GM18508 (cell line): Measurements from ENCODE around the gene ADAMTS1.
"Not testable (repeated sequence)": the region's sequence is repeated elsewhere in the genome, so short reads cannot be mapped to it uniquely, and the experiment has no call there.

Experiments used
- ATAC-seq: cut with Tn5 transposase; IDR thresholded peaks from one replicate; pipeline ENCODE4 v1.9.1; 2021; ENCODE audit warnings: moderate number of reproducible peaks; ENCODE audit not compliant: insufficient read depth, unreplicated experiment

Gene ADAMTS1

DNA sequence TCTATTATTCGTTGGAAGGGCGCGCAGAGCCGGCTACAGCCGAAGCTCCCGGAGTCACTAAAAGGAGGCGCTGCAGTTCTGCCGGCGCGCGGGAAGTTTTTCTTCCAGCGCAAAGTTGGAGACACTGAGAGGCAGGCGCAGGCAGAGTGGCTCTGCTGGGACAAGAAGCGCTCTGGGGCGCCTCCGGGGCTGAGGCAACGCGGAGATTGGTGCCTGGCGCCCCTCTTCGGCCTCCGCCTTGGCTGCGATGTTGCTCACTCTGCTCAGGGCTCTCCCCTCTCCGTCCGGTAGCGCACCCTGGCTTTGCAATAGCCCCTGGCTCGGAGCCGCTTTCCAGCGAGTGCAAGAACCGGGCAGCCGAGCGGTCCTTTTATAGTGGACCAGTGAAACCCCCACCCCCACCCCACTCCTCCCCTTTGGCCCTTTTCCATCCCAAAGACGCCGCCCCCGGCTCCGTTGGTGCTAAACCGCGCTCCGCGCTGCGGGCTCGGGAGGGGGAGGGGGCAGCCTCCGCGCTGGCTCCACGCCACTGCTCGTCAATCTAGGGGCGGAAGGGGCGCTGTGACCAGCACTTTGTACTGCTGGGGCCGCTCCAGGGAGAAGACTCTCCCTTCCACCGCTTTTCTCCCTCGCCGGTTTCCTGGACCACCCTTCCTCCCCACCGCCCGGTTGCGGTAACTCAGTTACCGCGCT is at the start of gene ADAMTS1:
Gene ADAMTS1, minus strand, starts transcription at position 344 of the 693 bp plus-strand sequence. CDS start 455 bp downstream, outside the sequence.
- no peak for ATAC-seq

DNA sequence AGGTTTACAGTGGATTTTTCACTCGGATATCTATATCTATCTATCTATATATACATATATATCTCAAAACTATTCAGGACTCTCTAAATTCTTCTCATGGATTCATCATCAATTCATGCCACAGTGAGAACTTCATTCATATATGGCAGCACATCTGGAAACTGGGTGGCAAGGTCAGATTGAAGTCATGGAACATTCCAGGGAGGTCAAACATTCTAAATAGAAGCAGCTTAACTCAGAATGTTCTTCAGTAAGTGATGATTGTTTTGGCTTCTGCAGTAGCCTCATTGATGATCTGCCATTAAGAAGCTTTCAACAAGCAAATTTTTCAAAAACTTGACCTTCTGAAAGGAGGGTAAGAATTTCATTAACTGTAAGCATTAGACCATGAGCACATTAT is 46.9 kb upstream of the ADAMTS1 start:
- ATAC-seq: no peak

GRCh38 chr21:26888931-26889330 is 43.7 kb upstream of the ADAMTS1 start:
- no peak for ATAC-seq

DNA sequence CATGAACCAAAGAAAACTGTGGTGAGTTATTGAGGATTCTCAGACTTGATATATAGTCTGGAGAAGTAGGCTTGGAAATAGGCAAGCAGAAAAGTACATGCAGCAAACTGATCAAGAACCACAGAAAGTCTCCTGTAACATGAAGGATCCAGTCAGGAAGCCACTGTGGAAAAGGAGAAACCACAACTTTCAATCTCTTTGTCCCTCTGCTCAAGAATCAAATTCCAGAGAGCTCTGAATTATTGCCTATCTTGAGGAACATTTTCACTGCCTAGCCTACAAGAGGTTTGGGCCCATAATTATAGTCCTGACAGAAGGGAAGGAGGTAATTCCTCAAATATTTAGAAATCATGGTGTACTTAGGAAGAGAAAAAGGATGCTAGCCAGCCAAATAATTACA is 43.0 kb upstream of the ADAMTS1 start:
- no peak for ATAC-seq

DNA sequence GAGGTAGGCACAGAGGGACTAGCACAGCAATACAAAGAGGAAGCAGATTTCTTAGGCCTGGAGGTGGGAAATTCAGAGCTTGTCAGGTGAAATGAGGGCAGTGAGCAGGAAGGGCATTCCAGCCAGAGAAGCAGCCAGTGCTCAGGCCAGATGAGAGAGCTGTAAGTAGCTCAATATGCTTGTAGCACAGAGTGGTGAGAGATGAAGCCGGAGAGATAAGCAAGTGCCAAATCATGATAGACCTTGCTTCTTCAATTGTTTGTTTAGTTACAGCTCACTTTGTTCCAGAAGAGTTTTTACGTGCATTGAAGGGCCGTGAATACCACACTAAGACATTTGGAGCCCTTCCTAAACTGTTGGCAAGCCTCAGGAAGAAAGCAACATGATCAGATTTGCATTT is 42.0 kb upstream of the ADAMTS1 start:
- no peak for ATAC-seq

- no peak for ATAC-seq
These were observed 39.2 kb upstream of the ADAMTS1 start for GRCh38 chr21:26884436-26884835.

GRCh38 chr21:26883768-26884167 is 38.6 kb upstream of the ADAMTS1 start:
- ATAC-seq: no peak

DNA sequence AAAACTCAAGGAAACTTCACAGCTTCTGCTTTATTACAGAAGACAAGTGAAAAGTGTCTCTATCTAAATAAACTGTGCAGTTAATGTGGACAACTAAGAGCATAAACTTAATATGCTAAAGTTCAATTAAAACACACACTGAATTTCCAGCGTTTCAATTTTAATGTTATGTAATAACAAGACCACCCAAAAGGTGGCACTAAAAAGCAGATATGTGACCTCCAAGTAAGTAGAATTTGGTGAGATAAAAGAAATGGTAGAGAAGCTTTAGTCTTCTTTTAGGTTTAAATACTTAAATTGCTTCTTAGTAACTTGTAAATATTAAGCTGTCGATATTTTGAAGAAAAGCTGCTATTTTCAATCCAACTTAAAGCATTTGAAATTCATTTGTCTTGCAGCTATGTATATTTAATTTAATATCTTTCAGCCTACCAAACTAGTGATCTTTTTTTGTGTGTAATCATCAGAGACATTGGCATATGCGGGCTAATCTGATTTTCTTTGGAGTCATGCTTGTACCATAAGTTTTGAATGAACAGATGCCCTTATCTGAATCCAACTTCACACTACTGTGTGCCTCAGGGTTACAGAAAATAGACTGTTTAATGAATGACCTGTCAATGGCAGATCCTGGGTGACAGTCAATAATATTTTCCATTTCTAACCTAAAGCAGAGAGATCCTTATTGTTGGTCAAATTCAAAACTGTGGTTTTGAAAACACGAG is 36.5 kb upstream of the ADAMTS1 start:
- ATAC-seq: no peak

GRCh38 chr21:26877018-26877417 is 31.8 kb upstream of the ADAMTS1 start:
- no peak for ATAC-seq

DNA sequence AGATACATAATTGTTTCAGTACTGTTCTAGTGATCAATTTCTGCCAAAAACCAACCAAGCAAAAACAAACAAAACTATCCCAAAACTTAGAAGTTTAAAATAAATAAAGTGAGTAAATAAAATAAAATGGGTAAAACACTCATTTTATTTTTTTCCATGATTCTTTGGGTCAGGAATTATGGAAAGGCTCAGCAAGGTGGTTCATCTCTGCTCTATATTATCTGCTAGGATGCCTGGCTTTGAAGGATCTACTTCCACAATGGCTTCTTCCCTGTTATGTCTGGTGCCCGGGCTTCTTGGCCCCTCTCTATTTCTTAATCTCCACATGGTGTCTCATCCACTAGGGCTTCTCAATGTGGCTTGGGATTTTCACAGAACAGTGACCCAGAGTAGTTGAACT is 29.1 kb upstream of the ADAMTS1 start:
- no peak for ATAC-seq

DNA sequence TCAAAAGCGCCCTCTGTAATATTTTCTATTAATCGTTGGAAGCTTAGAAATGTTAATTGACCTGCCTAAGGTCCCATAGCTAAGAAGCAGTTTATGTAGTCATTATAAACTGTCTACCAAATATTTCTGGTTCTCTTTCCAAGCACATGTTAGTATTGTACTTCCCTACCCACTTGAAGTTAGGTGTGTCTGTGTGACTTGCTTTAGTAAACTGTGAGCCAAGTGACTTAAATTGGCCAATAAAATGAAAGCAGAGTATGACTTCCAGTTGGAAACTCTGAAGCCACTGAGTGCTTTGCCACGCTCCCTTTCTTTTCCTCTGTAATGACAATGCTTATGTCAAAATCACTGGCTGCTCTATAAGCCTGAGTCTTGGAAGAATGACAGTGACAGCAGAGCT is 20.6 kb upstream of the ADAMTS1 start:
- ATAC-seq: no peak

DNA sequence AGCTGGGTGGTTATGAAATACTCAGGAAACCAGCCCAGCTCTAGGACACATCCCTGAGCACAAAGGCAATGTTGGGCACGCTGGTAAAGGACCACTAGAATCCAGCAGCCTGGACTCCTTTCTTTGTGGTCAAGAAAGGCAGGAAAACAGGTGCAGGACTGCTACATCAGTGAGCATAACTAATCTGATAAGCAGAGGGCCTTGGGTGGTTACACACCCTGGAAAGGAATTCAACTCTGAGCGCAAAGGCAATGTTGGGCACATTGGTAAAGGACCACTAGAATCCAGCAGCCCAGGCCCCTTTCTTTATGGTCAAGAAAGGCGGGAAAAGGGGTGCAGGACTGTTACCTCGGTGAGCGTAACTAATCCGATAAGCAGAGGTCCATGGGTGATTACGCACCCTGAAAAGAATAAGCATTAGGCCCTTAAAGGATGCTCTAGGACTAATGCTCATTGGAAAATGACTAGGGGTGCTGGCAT is 11.7 kb upstream of the ADAMTS1 start:
- ATAC-seq: not testable (repeated sequence)

GRCh38 chr21:26854695-26855094 is 9.5 kb upstream of the ADAMTS1 start:
- not testable (repeated sequence) for ATAC-seq

GRCh38 chr21:26852423-26852822 is 7.2 kb upstream of the ADAMTS1 start:
- no peak for ATAC-seq

GRCh38 chr21:26851109-26851944 is 6.1 kb upstream of the ADAMTS1 start:
- no peak for ATAC-seq

- ATAC-seq: no peak
These were observed 5.0 kb upstream of the ADAMTS1 start for GRCh38 chr21:26850116-26850643.

DNA sequence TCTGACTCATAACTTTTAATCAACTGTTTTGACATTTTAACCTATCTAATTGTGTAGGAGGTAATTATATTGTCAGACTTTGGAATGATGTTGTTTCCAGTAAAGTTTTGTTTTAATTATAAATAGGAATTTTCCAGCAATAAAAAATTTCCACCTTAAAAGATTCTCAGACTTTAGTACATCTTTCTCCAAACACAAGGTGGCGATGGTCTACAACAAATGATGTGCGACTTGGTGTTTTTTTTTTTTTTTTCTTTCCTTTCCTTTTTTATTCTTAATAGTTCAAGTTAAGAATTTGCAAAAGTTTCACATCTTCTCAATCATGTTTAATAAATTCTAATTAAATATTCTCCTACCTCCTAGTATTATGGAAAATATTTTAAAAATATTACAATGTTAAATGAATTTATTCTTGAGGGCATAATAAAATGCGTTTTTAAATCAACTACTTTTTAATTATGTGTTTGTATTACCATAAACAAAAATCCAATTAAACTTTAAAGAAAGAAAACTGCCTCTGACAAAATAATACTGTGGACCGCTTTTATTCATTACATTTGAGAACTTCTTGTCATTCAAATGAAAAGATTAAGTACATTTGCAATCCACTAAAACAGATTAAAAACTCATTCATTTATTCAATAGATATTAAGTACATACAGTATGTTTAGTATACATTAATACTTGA is 4.4 kb upstream of the ADAMTS1 start:
- no peak for ATAC-seq

GRCh38 chr21:26847921-26848320 is 2.7 kb upstream of the ADAMTS1 start:
- ATAC-seq: no peak

DNA sequence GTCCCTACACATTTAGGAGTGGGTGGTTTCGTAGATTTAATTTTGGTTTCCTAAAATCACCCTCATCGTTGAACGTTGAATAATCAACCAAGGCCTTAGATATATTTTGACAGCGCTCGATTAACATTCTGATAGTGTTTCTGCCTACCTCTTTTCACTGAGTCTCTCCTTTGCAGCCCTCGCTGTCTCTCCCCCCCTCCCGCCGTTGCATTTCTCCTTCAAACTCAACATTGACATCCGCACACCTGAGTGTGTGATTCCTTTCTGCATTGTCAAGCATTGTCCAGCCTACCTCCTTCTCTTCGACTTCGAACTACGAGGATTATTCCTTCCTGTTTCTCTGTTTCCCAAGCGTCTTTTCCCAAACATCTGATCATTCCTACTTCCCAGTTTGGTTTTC is 1.8 kb upstream of the ADAMTS1 start:
- ATAC-seq: no peak
